Mucosa of descending colon (tissue), 3 donors: ENCODE measurements around the gene CALN1. TPM values are rescaled to one million over a fixed set of nuclear protein-coding genes. Genes with fewer than 3 reads are reported as not detected.
"Not testable (repeated sequence)": the region's sequence is repeated elsewhere in the genome, so short reads cannot be mapped to it uniquely, and the experiment has no call there.

ENCODE experiments used
- ATAC-seq: fragments of 200-7000 bp; cut with Tn5 transposase; one replicate; pipeline ENCODE4 v1.9.1; 2020; ENCODE audit warnings: mild to moderate bottlenecking, moderate library complexity
- DNase-seq, 3 donors: peaks; one replicate each; pipeline ENCODE4 v3.0.0-alpha.2; 2020
- H3K36me3 ChIP-seq: fragments of 200-600 bp; one replicate; pipeline ENCODE4 v1.8.0; 2021; ENCODE audit warnings: low read depth, mild to moderate bottlenecking
- H3K4me1 ChIP-seq: fragments of 200-600 bp; one replicate; pipeline ENCODE4 v1.8.0; 2021; ENCODE audit warnings: low read depth, mild to moderate bottlenecking
- H3K4me3 ChIP-seq: fragments of 200-600 bp; one replicate; pipeline ENCODE4 v1.8.0; 2021; ENCODE audit warnings: mild to moderate bottlenecking
- H3K9me3 ChIP-seq: fragments of 200-600 bp; one replicate; pipeline ENCODE4 v1.8.0; 2021; ENCODE audit warnings: mild to moderate bottlenecking
- intact Hi-C, 2 donors: fragments of 100-400 bp; cut with DNase I in 1 of 2; cut with micrococcal nuclease in 1 of 2; formaldehyde crosslinking; loops; one replicate each; pipeline versions ENCODE4 v1.11.0 to v1.11.1; 2022; cut with DNase I, micrococcal nuclease
- total RNA-seq, 3 donors: library from RNA; stranded (reverse); fragmentation: NEBNext Ultra II Directional in 2 of 3; extraction: Animal tissue kit (Norgen Biotek cat#: 25700) in 2 of 3; gene quantifications; one replicate each; pipeline versions ENCODE4 v1.2.1 to v1.2.4, GENCODE V29; 2021 to 2023
- TF ChIP-seq, protein P1 (sequence below): fragments of 200-600 bp; IDR thresholded peaks from one replicate; pipeline ENCODE4 v1.8.0; 2022; ENCODE audit warnings: antibody characterized with exemption, mild to moderate bottlenecking
- donor health status: DM: no; HTN: no; CAD: no; lungs with moderate emphysema.
- donor health status: DM: no; HTN: no; CAD: no.
- donor health status: DM: no; HTN: yes; CAD: no.

Gene CALN1
- total RNA-seq, 3 donors from 2014 or later, result not detected

DNA sequence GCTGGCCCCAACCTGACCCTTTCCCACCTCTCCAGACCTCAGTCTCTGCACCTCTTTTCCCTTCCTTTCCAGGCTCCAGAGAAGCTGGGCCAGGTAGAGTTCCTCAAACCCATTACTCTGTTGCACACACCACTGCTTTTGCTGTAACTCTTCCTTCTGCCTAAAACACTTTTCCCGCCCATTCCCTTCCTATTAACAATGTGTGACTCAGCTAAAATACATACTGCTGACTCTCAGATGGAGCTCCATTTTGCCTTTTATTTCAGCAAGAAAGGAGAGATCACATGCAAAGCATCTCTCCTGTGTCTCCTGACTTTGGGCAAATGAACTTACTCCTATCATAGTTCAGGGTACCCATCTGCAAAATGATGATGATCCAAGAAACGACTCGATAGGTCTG is 201.0 kb downstream of the CALN1 start:
- Histone ChIP-seq H3K36me3 (no peaks in the 10 kb centered on the region), H3K4me1 (no peaks in the 10 kb centered on the region), H3K4me3 (no peak overlapping the region), H3K9me3 (peaks cover 33% of the 10 kb centered on the region)
- intact Hi-C loops, result no loop called here
- DNase-seq (no peak), ATAC-seq (no peak)
- TF ChIP-seq, protein P1, sequence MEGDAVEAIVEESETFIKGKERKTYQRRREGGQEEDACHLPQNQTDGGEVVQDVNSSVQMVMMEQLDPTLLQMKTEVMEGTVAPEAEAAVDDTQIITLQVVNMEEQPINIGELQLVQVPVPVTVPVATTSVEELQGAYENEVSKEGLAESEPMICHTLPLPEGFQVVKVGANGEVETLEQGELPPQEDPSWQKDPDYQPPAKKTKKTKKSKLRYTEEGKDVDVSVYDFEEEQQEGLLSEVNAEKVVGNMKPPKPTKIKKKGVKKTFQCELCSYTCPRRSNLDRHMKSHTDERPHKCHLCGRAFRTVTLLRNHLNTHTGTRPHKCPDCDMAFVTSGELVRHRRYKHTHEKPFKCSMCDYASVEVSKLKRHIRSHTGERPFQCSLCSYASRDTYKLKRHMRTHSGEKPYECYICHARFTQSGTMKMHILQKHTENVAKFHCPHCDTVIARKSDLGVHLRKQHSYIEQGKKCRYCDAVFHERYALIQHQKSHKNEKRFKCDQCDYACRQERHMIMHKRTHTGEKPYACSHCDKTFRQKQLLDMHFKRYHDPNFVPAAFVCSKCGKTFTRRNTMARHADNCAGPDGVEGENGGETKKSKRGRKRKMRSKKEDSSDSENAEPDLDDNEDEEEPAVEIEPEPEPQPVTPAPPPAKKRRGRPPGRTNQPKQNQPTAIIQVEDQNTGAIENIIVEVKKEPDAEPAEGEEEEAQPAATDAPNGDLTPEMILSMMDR, result no peak

GRCh38 chr7:72209006-72209405 is 203.1 kb downstream of the CALN1 start:
- DNase-seq, intact Hi-C loops, H3K4me3 ChIP-seq, H3K4me1 ChIP-seq, ATAC-seq, H3K36me3 ChIP-seq: not testable (repeated sequence)
- peaks cover 33% of the 10 kb centered on the region for H3K9me3 ChIP-seq

DNA sequence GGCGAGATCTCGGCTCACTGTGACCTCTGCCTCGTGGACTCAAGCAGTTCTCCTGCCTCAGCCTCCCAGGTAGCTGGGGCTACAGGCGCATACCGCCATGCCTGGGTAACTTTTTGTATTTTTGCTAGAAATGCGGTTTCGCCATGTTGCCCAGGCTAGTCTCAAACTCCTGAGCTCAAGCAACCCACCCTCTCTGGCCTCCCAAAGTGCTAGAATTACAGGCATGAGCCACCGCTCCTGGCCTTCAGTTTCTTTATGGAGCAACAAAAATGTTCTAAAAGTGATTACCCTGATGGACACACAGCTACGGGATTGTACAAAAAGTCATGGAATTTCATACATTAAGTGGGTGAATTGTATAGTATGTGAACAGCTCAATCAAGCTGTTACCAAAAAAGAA is 216.0 kb downstream of the CALN1 start:
- H3K9me3 ChIP-seq, result peaks cover 38% of the 10 kb centered on the region
- H3K4me1 ChIP-seq, result no peaks in the 10 kb centered on the region
- H3K4me3 ChIP-seq, result no peak overlapping the region
- TF ChIP-seq, protein P1, result no peak
- intact Hi-C loops, result no loop called here
- ATAC-seq (no peak), DNase-seq (no peak)
- no peaks in the 10 kb centered on the region for H3K36me3 ChIP-seq

DNA sequence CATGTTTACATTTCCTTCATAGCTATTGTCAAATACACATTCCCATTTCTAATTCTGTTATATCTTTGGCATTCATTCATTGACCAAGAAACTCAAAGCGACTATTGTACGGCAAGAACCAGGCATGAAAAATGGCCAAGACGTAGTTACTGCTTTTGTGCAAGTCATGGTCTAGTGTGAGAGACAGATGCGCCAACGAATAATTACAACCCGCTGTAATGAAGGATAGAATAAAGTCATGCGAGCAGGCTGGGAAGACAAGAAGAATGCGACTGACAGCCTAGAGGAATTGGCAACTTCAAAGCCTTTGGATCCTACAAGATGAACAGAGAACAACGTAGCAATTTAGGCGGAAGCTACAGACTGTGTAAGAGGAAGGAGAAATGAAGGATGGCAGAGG is 221.2 kb downstream of the CALN1 start:
- Histone ChIP-seq H3K36me3 (no peaks in the 10 kb centered on the region), H3K4me3 (no peak overlapping the region), H3K9me3 (peaks cover 15% of the 10 kb centered on the region), H3K4me1 (no peaks in the 10 kb centered on the region)
- ATAC-seq (no peak), DNase-seq (no peak)
- TF ChIP-seq, protein P1, result no peak
- intact Hi-C loops, result no loop called here

DNA sequence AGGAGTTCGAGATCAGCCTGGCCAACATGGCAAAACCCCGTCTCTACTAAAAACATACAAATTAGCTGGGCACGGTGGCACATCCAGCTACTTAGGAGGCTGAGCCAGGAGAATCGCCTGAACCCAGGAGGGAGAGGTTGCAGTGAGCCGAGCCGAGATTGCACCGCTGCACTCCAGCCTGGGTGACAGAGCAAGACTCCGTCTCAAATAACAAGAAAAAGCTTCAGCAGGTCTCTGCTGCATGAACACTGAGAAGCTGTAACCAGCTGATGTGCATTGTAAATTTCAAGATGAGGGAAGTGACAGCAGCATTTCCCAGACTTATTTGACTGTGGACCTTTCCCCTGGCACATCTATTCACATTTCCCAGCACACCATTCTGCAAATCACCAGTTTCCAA is 222.0 kb downstream of the CALN1 start:
- DNase-seq, result no peak

GRCh38 chr7:72187179-72187578 is 225.0 kb downstream of the CALN1 start:
- H3K4me3 ChIP-seq, result no peak overlapping the region
- no peaks in the 10 kb centered on the region for H3K36me3 ChIP-seq
- no peaks in the 10 kb centered on the region for H3K4me1 ChIP-seq
- no peak for ATAC-seq
- peaks cover 11% of the 10 kb centered on the region for H3K9me3 ChIP-seq
- intact Hi-C loops, result no loop called here
- TF ChIP-seq, protein P1, result no peak
- DNase-seq, result no peak

More for the DNA sequence above, 222.0 kb downstream of the CALN1 start:
- H3K9me3 ChIP-seq, result peaks cover 14% of the 10 kb centered on the region
- TF ChIP-seq, protein P1, result no peak
- H3K4me3 ChIP-seq, result no peak overlapping the region
- no peak for ATAC-seq
- no peaks in the 10 kb centered on the region for H3K36me3 ChIP-seq
- intact Hi-C loops, result no loop called here
- H3K4me1 ChIP-seq, result no peaks in the 10 kb centered on the region
